ENCODE results near the gene SEZ6. TPM values are rescaled to one million over a fixed set of nuclear protein-coding genes. Genes with fewer than 3 reads are reported as not detected.

Gene SEZ6
- total and polyA plus RNA-seq, 4 donors: 0.07 to 0.54 (median 0.18) TPM; not detected in 1

DNA sequence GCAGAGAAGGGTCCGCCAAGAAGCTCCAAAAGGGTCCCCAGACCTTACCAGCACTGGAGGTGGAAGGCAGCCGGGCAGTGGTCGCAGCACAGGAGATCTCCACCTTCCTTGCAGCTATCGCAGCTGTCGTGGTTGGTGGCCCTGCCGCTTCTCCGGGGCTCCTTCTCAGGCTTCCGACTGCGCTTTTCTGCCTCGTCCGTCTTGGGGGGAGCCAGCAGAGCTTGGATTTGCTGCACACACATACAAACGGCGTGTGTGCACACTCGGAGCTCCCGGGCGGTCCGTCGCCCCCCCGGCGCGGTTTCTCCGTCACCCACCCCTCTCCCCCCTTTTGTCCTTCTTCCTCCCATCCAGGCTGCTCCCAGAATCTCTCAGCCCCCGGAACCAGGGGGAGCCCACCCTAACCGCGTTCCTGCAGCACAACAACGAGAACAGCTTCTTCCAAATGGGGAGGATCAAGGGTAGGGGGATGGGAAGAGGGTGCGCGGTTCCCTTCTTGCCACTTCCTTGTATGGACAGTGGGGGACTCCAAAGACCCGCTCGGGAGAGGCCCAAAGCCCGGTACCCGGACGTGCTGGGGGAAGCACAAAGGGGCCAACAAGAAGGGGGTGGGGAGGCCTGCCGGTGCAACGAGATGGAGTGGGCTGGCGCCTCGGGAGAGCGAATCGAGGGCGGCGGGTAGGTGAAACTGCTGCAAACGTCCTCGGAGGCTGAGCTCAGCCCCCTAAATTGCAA lies 55.6 kb downstream of the SEZ6 start:
- peaks cover 0 to 31% (median 22%) of the 10 kb centered on the region in 5 donors for H3K4me1 ChIP-seq (ENCODE audit: control insufficient read depth in 5 of 5, insufficient read depth in 5 of 5, low read length in 5 of 5)
- 0 to 1% methylated on average over 43 of the region's 43 CpGs for WGBS, 2 donors
- no peak overlapping the region for H3K9ac ChIP-seq (ENCODE audit: insufficient read depth in 1 of 2, low read length in 2 of 2)
- DNase-seq (peak; percentile 74 to 81 (median 74)), ATAC-seq (ENCODE audit: insufficient read depth, low FRiP score) (no peak)
- TF ChIP-seq, protein P1, sequence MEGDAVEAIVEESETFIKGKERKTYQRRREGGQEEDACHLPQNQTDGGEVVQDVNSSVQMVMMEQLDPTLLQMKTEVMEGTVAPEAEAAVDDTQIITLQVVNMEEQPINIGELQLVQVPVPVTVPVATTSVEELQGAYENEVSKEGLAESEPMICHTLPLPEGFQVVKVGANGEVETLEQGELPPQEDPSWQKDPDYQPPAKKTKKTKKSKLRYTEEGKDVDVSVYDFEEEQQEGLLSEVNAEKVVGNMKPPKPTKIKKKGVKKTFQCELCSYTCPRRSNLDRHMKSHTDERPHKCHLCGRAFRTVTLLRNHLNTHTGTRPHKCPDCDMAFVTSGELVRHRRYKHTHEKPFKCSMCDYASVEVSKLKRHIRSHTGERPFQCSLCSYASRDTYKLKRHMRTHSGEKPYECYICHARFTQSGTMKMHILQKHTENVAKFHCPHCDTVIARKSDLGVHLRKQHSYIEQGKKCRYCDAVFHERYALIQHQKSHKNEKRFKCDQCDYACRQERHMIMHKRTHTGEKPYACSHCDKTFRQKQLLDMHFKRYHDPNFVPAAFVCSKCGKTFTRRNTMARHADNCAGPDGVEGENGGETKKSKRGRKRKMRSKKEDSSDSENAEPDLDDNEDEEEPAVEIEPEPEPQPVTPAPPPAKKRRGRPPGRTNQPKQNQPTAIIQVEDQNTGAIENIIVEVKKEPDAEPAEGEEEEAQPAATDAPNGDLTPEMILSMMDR (IDR thresholded peaks at IDR 0.05; ENCODE audit: control extremely low read depth, extremely low read depth): no peak
- peak overlapping the region; percentile 95 to 98 for H3K27ac ChIP-seq (ENCODE audit: low read depth in 1 of 2, low read length in 1 of 2)
- peak overlapping the region; percentile 76 for H3K4me3 ChIP-seq
- H3K27me3 ChIP-seq (ENCODE audit: control insufficient read depth in 3 of 3, insufficient read depth in 3 of 3, low read length in 2 of 3): no peaks in the 10 kb centered on the region
- H3K9me3 ChIP-seq (ENCODE audit: control insufficient read depth in 4 of 4, insufficient read depth in 3 of 4, low read length in 3 of 4): no peaks in the 10 kb centered on the region
- peaks cover 0 to 7% (median 0%) of the 10 kb centered on the region in 4 donors for H3K36me3 ChIP-seq (ENCODE audit: control insufficient read depth in 4 of 4, insufficient read depth in 4 of 4, low read length in 4 of 4)

DNA sequence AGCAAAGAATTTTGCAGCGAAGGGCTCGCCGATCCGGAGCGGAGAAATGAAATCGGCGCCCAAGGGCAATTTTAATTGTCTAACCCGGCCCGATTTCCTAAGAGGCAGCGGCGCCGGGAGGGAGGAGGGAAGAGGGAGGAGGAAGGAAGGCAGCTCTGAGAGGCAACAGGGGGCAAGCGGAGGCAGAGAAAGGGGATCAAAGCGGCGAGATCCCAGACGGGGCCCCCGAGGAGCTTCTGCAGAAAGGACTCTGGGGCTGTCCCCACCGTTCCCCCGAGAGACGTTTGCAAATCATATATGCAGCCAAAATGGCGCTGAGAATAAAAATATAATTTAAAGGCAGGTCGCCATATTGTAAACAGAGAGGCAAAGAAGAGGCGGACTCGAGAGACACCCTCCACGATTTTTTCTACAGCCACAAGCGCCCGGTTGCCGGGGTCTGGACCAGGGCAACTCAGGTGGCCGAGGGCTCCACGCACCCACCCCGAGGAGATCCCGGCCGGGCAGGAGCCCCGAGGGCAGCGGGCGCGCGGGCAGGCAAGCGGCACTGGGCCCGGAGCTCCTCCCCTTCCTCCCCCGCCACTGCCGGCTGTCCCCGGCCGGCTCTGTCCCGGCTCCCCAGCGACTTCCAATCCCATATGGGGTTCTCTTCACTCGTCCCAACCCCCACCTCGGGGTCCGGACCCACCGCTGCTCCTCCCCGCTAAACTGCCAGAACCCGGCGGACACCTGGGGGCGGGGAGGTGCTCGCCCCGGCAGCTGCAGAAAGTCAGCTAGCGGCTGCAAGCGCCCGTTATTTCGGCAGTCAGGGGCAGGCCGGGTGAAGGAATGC lies 56.4 kb downstream of the SEZ6 start:
- no peaks in the 10 kb centered on the region for H3K27me3 ChIP-seq (ENCODE audit: control insufficient read depth in 3 of 3, insufficient read depth in 3 of 3, low read length in 2 of 3)
- peak overlapping the region; percentile 48 to 80 for H3K9ac ChIP-seq (ENCODE audit: insufficient read depth in 1 of 2, low read length in 2 of 2)
- peak; percentile 70 to 83 (median 80) for DNase-seq
- 0% methylated on average over 55 to 61 of the region's 61 CpGs for WGBS, 2 donors
- peaks cover 0 to 7% (median 0%) of the 10 kb centered on the region in 4 donors for H3K36me3 ChIP-seq (ENCODE audit: control insufficient read depth in 4 of 4, insufficient read depth in 4 of 4, low read length in 4 of 4)
- TF ChIP-seq, protein P1 (IDR thresholded peaks at IDR 0.05; ENCODE audit: control extremely low read depth, extremely low read depth): no peak
- ATAC-seq (ENCODE audit: insufficient read depth, low FRiP score): no peak
- peak overlapping the region; percentile 76 for H3K4me3 ChIP-seq
- H3K27ac ChIP-seq (ENCODE audit: low read depth in 1 of 2, low read length in 1 of 2): peak overlapping the region; percentile 95 to 98
- H3K4me1 ChIP-seq (ENCODE audit: control insufficient read depth in 5 of 5, insufficient read depth in 5 of 5, low read length in 5 of 5): peaks cover 0 to 36% (median 25%) of the 10 kb centered on the region in 5 donors
- no peaks in the 10 kb centered on the region for H3K9me3 ChIP-seq (ENCODE audit: control insufficient read depth in 4 of 4, insufficient read depth in 3 of 4, low read length in 3 of 4)

DNA sequence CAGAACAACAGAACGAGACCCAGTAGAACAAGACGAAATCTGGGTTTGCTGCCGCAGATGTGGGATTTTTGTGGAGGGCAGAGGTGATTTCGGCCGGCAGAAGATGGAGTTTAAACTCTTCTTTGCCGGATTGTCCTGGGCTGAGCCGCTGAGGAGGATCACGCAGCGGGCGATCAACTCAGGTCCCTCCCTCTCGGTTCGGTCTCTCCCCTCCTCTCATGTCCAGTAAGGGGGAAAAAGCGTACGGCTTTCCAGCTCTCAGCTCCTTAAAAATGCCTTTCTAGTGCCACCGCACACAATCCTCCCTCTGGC lies 57.0 kb downstream of the SEZ6 start:
- Histone ChIP-seq H3K4me3 (peak overlapping the region; percentile 76), H3K27me3 (ENCODE audit: control insufficient read depth in 3 of 3, insufficient read depth in 3 of 3, low read length in 2 of 3) (no peaks in the 10 kb centered on the region), H3K36me3 (ENCODE audit: control insufficient read depth in 4 of 4, insufficient read depth in 4 of 4, low read length in 4 of 4) (peaks cover 0 to 7% (median 0%) of the 10 kb centered on the region in 4 donors), H3K9me3 (ENCODE audit: control insufficient read depth in 4 of 4, insufficient read depth in 3 of 4, low read length in 3 of 4) (no peaks in the 10 kb centered on the region), H3K4me1 (ENCODE audit: control insufficient read depth in 5 of 5, insufficient read depth in 5 of 5, low read length in 5 of 5) (peaks cover 0 to 36% (median 25%) of the 10 kb centered on the region in 5 donors), H3K27ac (ENCODE audit: low read depth in 1 of 2, low read length in 1 of 2) (peak overlapping the region; percentile 95 to 98), H3K9ac (ENCODE audit: insufficient read depth in 1 of 2, low read length in 2 of 2) (peak overlapping the region; percentile 48 to 80)
- TF ChIP-seq, protein P1 (IDR thresholded peaks at IDR 0.05; ENCODE audit: control extremely low read depth, extremely low read depth): no peak
- DNase-seq: no peak
- 1% methylated on average over 15 of the region's 15 CpGs for WGBS, 2 donors
- ATAC-seq (ENCODE audit: insufficient read depth, low FRiP score): no peak

All from lung (tissue), 12 donors.